Measurements from ENCODE around the gene TRPV4.

DNA sequence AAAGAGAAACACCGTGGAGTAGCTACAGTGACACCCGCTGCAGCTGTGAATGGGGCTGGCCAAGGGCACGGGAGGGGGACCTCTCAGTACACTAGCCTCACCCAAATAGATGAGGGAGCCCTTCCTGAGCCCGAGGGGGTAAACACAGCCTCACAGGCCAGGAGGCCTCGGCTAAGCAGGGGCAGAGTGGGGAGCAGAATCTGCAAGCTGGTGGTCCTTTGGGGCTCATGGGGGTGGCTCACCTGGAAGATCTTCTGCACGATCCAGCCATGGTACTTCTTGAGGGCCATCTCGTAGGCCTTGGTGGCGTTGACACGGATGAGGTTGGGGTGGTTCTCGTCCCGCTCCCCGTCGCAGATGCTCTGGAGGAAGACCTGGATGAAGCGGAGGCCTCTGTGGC, 22.2 kb upstream of the TRPV4 start:
- TF ChIP-seq, protein P1, sequence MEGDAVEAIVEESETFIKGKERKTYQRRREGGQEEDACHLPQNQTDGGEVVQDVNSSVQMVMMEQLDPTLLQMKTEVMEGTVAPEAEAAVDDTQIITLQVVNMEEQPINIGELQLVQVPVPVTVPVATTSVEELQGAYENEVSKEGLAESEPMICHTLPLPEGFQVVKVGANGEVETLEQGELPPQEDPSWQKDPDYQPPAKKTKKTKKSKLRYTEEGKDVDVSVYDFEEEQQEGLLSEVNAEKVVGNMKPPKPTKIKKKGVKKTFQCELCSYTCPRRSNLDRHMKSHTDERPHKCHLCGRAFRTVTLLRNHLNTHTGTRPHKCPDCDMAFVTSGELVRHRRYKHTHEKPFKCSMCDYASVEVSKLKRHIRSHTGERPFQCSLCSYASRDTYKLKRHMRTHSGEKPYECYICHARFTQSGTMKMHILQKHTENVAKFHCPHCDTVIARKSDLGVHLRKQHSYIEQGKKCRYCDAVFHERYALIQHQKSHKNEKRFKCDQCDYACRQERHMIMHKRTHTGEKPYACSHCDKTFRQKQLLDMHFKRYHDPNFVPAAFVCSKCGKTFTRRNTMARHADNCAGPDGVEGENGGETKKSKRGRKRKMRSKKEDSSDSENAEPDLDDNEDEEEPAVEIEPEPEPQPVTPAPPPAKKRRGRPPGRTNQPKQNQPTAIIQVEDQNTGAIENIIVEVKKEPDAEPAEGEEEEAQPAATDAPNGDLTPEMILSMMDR (IDR thresholded peaks at IDR 0.05; ENCODE audit: poor library complexity, severe bottlenecking) = no peak
- TF ChIP-seq EP300 (conservative IDR thresholded peaks at IDR 0.05; ENCODE audit: poor library complexity, severe bottlenecking) = no peak
- TF ChIP-seq EZH2 (IDR thresholded peaks at IDR 0.05; ENCODE audit: borderline replicate concordance, insufficient read depth, low read length, poor library complexity, severe bottlenecking) = no peak
- TF ChIP-seq POLR2AphosphoS5 (IDR thresholded peaks at IDR 0.05) = no peak
- TF ChIP-seq SMC3 (conservative IDR thresholded peaks at IDR 0.05; ENCODE audit: poor library complexity) = no peak
